Measurements from ENCODE around the gene LMX1A. TPM values are rescaled to one million over a fixed set of nuclear protein-coding genes. Genes with fewer than 3 reads are reported as not detected.

Gene LMX1A
- total RNA-seq, 1 donor from 2014 or later: not detected

DNA sequence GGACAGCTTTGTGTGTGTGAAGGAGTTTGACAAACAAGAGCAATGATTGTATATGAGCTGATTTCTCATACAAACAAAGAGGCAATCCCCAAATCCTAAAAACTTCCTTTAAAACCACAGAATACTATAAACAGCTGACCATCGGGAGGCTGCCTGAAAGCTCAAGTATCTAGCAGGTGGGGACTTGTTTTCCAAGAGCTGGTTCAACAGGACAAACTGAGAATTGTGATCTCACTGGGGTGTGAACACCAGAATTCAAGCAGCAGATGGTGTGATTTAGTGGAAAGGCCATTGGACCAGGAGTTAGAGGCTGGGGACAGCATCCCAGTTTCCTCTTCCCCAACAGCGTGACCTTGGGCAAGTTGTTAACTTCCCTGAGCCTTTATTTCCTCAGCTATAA is 13.9 kb downstream of the LMX1A start:
- H3K4me3 Mint-ChIP-seq (ENCODE audit: unreplicated experiment): no peak overlapping the region
- H3K4me1 Mint-ChIP-seq (ENCODE audit: low read depth, unreplicated experiment): peaks cover 4% of the 10 kb centered on the region
- TF ChIP-seq, protein P1, sequence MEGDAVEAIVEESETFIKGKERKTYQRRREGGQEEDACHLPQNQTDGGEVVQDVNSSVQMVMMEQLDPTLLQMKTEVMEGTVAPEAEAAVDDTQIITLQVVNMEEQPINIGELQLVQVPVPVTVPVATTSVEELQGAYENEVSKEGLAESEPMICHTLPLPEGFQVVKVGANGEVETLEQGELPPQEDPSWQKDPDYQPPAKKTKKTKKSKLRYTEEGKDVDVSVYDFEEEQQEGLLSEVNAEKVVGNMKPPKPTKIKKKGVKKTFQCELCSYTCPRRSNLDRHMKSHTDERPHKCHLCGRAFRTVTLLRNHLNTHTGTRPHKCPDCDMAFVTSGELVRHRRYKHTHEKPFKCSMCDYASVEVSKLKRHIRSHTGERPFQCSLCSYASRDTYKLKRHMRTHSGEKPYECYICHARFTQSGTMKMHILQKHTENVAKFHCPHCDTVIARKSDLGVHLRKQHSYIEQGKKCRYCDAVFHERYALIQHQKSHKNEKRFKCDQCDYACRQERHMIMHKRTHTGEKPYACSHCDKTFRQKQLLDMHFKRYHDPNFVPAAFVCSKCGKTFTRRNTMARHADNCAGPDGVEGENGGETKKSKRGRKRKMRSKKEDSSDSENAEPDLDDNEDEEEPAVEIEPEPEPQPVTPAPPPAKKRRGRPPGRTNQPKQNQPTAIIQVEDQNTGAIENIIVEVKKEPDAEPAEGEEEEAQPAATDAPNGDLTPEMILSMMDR (IDR thresholded peaks at IDR 0.05; ENCODE audit: partially characterized antibody, unreplicated experiment): no peak
- no peaks in the 10 kb centered on the region for H3K9me3 Mint-ChIP-seq (ENCODE audit: unreplicated experiment)
- peaks cover 3% of the 10 kb centered on the region for H3K27me3 Mint-ChIP-seq (ENCODE audit: unreplicated experiment)
- H3K27ac Mint-ChIP-seq (ENCODE audit: unreplicated experiment): no peak overlapping the region
- DNase-seq: no peak
- H3K36me3 Mint-ChIP-seq (ENCODE audit: unreplicated experiment): peaks cover 5% of the 10 kb centered on the region

DNA sequence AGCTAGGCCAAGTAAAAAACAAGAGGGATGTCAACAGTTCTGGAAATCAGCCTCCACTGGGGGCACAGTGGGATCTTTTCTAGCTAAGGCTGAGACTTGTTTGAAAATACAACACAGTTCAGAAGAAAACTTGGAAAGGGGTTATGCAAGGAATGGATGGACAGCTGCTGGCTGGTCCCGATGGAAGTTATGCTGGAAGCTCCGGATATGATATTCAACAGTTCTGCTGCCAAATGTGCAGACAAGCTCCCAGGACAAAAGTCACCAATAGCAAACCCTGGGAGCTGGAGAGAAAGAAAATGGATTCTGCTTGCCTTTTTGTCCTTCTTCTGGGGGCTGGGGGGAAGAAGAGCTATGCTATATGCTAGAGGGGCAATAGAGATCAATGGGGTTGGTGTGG is 14.3 kb downstream of the LMX1A start:
- TF ChIP-seq, protein P1 (IDR thresholded peaks at IDR 0.05; ENCODE audit: partially characterized antibody, unreplicated experiment): no peak
- no peak for DNase-seq
- Mint-ChIP-seq H3K4me1 (ENCODE audit: low read depth, unreplicated experiment) (peaks cover 4% of the 10 kb centered on the region), H3K9me3 (ENCODE audit: unreplicated experiment) (no peaks in the 10 kb centered on the region), H3K27me3 (ENCODE audit: unreplicated experiment) (peaks cover 3% of the 10 kb centered on the region), H3K27ac (ENCODE audit: unreplicated experiment) (no peak overlapping the region), H3K36me3 (ENCODE audit: unreplicated experiment) (peaks cover 5% of the 10 kb centered on the region), H3K4me3 (ENCODE audit: unreplicated experiment) (no peak overlapping the region)

DNA sequence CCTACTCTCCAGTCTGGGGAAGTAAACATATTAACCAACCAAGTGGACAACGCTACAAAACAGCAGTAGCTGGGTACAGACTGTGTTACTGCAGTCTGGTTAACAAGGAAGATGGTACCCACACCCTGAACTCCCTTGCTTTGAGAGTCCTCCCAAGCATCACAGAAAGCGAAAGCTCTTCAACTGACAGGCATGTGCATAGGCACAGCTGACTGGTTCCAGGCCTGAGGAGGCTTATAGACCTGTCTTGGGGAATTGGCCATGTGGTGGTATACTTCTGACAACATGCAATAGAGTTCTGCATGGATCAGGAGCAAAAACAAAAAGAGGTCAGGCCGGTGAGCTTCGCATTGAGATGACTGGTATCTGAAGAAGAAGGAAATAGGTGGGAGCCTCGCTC is 17.4 kb downstream of the LMX1A start:
- H3K27ac Mint-ChIP-seq (ENCODE audit: unreplicated experiment): no peak overlapping the region
- TF ChIP-seq, protein P1 (IDR thresholded peaks at IDR 0.05; ENCODE audit: partially characterized antibody, unreplicated experiment): no peak
- H3K4me3 Mint-ChIP-seq (ENCODE audit: unreplicated experiment): no peak overlapping the region
- H3K27me3 Mint-ChIP-seq (ENCODE audit: unreplicated experiment): no peaks in the 10 kb centered on the region
- no peaks in the 10 kb centered on the region for H3K9me3 Mint-ChIP-seq (ENCODE audit: unreplicated experiment)
- H3K36me3 Mint-ChIP-seq (ENCODE audit: unreplicated experiment): peaks cover 5% of the 10 kb centered on the region
- peaks cover 4% of the 10 kb centered on the region for H3K4me1 Mint-ChIP-seq (ENCODE audit: low read depth, unreplicated experiment)
- no peak for DNase-seq

DNA sequence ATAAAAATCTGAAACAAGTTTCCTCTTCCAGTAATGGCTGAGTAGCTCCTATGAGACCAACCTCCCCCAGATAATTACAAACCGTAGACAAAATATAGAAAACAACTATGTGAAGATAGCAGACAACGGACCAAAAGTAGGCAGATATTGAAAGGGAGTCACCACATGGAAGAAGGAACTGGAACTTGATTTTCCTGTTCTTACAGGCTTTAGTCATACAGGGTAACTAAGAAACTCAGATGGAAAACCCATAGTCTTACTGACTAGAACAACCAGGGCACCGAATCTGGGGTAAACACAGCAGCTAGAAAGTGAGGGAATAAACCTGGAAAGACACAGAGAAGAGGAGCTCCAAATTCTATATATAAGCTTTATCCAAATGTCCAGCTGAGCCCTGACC is 26.0 kb downstream of the LMX1A start:
- Mint-ChIP-seq H3K9me3 (ENCODE audit: unreplicated experiment) (no peaks in the 10 kb centered on the region), H3K27me3 (ENCODE audit: unreplicated experiment) (no peaks in the 10 kb centered on the region), H3K4me1 (ENCODE audit: low read depth, unreplicated experiment) (peaks cover 6% of the 10 kb centered on the region), H3K27ac (ENCODE audit: unreplicated experiment) (no peak overlapping the region), H3K4me3 (ENCODE audit: unreplicated experiment) (no peak overlapping the region), H3K36me3 (ENCODE audit: unreplicated experiment) (no peaks in the 10 kb centered on the region)
- no peak for DNase-seq
- TF ChIP-seq, protein P1 (IDR thresholded peaks at IDR 0.05; ENCODE audit: partially characterized antibody, unreplicated experiment): no peak

DNA sequence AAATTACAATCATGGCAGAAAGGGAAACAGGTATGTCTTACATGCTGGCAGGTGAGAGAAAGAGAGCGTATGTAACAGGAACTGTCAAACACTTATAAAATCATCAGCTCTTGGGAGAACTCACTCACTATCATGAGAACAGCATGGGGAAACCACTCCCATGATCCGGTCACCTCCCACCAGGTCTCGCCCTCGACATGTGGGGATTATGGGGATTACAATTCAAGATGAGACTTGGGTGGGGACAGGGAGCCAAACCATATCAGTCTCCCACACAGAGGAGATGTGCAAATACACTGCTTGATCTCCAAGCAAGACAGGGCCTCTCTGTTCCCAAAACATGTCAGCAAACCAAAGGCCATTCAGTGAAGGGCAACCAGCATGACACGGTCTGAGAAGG is 27.4 kb downstream of the LMX1A start:
- peaks cover 8% of the 10 kb centered on the region for H3K4me1 Mint-ChIP-seq (ENCODE audit: low read depth, unreplicated experiment)
- H3K36me3 Mint-ChIP-seq (ENCODE audit: unreplicated experiment): no peaks in the 10 kb centered on the region
- no peak for DNase-seq
- no peaks in the 10 kb centered on the region for H3K9me3 Mint-ChIP-seq (ENCODE audit: unreplicated experiment)
- TF ChIP-seq, protein P1 (IDR thresholded peaks at IDR 0.05; ENCODE audit: partially characterized antibody, unreplicated experiment): no peak
- no peaks in the 10 kb centered on the region for H3K27me3 Mint-ChIP-seq (ENCODE audit: unreplicated experiment)
- no peak overlapping the region for H3K4me3 Mint-ChIP-seq (ENCODE audit: unreplicated experiment)
- H3K27ac Mint-ChIP-seq (ENCODE audit: unreplicated experiment): no peak overlapping the region

Data from glutamatergic neuron (in vitro differentiated cells).